ENCODE results near the gene SMC2. TPM values are rescaled to one million over a fixed set of nuclear protein-coding genes. Genes with fewer than 3 reads are reported as not detected.

The SMC2 gene
- total and polyA plus RNA-seq, 8 donors, result 0.68 to 4.4 (median 2.2) TPM

GRCh38 chr9:104177676-104178075, 83.6 kb downstream of the SMC2 start:
- no peaks in the 10 kb centered on the region for H3K36me3 ChIP-seq
- ATAC-seq (no peak), DNase-seq (no peak), FAIRE-seq (no peak)
- no peaks in the 10 kb centered on the region for H3K4me1 ChIP-seq
- H3K9me3 ChIP-seq, result no peaks in the 10 kb centered on the region
- intact Hi-C loops (cut with DNase I), result loop anchor here in 2 of 3 donors (5.0 to 10.0 kb wide), 2 partner anchors 207 to 210 kb away; no protein-coding TSS in a partner anchor
- no peaks in the 10 kb centered on the region for H3K27me3 ChIP-seq
- H3K4me3 ChIP-seq, result no peak overlapping the region
- no peak overlapping the region for H3K27ac ChIP-seq
- TF ChIP-seq, protein P1, sequence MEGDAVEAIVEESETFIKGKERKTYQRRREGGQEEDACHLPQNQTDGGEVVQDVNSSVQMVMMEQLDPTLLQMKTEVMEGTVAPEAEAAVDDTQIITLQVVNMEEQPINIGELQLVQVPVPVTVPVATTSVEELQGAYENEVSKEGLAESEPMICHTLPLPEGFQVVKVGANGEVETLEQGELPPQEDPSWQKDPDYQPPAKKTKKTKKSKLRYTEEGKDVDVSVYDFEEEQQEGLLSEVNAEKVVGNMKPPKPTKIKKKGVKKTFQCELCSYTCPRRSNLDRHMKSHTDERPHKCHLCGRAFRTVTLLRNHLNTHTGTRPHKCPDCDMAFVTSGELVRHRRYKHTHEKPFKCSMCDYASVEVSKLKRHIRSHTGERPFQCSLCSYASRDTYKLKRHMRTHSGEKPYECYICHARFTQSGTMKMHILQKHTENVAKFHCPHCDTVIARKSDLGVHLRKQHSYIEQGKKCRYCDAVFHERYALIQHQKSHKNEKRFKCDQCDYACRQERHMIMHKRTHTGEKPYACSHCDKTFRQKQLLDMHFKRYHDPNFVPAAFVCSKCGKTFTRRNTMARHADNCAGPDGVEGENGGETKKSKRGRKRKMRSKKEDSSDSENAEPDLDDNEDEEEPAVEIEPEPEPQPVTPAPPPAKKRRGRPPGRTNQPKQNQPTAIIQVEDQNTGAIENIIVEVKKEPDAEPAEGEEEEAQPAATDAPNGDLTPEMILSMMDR (IDR thresholded peaks at IDR 0.05), result no peak
